Muscle layer of duodenum (tissue), 2 donors: ENCODE results near the gene TBC1D9.

Source experiments
- H3K27ac ChIP-seq: one replicate; pipeline ENCODE4 v1.7.0; 2013; ENCODE audit warnings: mild to moderate bottlenecking, low read length
- H3K27me3 ChIP-seq: one replicate; pipeline ENCODE4 v1.7.0; 2013; ENCODE audit warnings: low read depth, mild to moderate bottlenecking, control low read depth, low read length
- H3K36me3 ChIP-seq, 2 donors: one replicate each; pipeline ENCODE4 v1.7.0; 2013; ENCODE audit warnings: low read length in 2 of 2, control low read depth in 1 of 2, mild to moderate bottlenecking in 1 of 2; ENCODE audit not compliant: insufficient read depth in 2 of 2, control insufficient read depth in 1 of 2
- H3K4me1 ChIP-seq, 2 donors: one replicate each; pipeline ENCODE4 v1.7.0; 2013; ENCODE audit warnings: low read length in 2 of 2, mild to moderate bottlenecking in 2 of 2, control low read depth in 1 of 2, moderate library complexity in 1 of 2; ENCODE audit not compliant: insufficient read depth in 2 of 2, control insufficient read depth in 1 of 2
- H3K4me3 ChIP-seq, 2 donors: one replicate each; pipeline ENCODE4 v1.7.0; 2013; ENCODE audit warnings: low read length in 2 of 2, low read depth in 1 of 2, mild to moderate bottlenecking in 1 of 2
- H3K9me3 ChIP-seq, 2 donors: one replicate each; pipeline ENCODE4 v1.7.0; 2013; ENCODE audit warnings: low read length in 2 of 2, control low read depth in 1 of 2, mild to moderate bottlenecking in 1 of 2; ENCODE audit not compliant: control insufficient read depth in 1 of 2
- donor health status: healthy.

The TBC1D9 gene

DNA sequence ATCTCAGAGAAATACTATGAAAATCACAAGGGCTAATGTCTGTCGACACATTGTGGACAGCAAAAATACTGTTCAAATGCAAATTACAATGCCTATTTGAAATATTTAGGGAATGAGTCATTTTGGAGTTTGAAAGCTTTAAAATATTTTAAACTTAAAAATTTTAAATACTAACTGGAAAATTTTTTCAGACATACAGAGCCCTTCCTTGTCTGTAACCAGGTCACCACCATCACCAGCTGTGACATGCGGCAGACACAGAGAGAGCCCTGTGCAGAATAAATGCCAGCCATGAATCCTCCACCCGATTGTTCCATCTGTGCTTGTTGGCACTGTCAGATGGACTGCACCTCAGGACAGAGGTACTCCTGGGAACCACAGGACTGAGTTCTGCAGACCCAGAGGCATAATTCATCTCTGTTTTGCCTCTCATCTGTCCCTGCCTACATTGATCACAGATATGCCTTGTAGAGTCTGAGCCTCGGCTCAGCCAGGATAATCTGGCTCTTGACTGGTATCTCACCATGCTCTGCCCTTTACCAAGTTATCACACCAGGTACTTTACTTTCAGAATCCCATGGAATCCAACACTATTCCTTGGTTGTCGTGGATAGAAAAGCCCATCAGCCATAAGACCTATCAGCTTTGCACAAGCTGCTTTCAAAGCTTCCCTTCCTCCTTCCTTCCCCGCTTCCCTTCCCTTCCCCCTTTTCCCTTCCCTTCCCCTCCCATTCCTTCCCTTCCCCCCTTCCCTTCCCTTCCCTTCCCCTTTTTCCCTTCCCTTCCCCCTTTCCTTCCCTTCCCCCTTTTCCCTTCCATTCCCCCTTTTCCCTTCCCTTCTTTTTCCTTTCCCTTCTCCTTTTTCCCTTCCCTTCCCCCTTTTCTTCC is 67.2 kb downstream of the TBC1D9 start:
- no peak overlapping the region for H3K27ac ChIP-seq

GRCh38 chr4:140686796-140687195 is 69.4 kb downstream of the TBC1D9 start:
- Histone ChIP-seq H3K4me3 (no peak overlapping the region), H3K4me1 (peaks cover 0 to 11% of the 10 kb centered on the region in 2 donors), H3K9me3 (no peaks in the 10 kb centered on the region)

More for the DNA sequence above, 67.2 kb downstream of the TBC1D9 start:
- Histone ChIP-seq H3K4me1 (peaks cover 0 to 11% of the 10 kb centered on the region in 2 donors), H3K36me3 (no peaks in the 10 kb centered on the region), H3K27me3 (no peaks in the 10 kb centered on the region), H3K4me3 (no peak overlapping the region), H3K9me3 (no peaks in the 10 kb centered on the region)

DNA sequence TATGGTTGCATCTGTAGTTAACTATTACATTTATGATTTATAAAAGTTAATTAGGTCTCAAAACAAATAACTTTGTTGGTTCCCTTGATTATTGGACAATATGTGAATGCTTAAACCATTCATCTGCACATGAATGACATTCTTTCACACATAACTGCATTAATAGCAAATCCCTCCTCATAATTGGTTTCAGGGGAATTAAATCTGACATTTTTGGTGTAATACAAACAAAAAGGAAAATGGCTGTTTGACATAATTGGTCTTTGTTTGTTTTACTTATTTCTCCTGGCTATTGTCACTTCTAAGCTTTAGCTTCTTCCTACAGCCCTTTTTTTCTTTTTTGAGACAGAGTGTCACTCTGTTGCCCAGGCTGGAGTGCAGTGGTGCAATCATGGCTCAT is 71.9 kb downstream of the TBC1D9 start:
- Histone ChIP-seq H3K27me3 (no peaks in the 10 kb centered on the region), H3K9me3 (no peaks in the 10 kb centered on the region), H3K27ac (no peak overlapping the region), H3K36me3 (no peaks in the 10 kb centered on the region), H3K4me3 (no peak overlapping the region), H3K4me1 (peaks cover 0 to 8% of the 10 kb centered on the region in 2 donors)

More at GRCh38 chr4:140686796-140687195, 69.4 kb downstream of the TBC1D9 start:
- H3K27me3 ChIP-seq, result no peaks in the 10 kb centered on the region
- H3K27ac ChIP-seq, result no peak overlapping the region
- no peaks in the 10 kb centered on the region for H3K36me3 ChIP-seq

DNA sequence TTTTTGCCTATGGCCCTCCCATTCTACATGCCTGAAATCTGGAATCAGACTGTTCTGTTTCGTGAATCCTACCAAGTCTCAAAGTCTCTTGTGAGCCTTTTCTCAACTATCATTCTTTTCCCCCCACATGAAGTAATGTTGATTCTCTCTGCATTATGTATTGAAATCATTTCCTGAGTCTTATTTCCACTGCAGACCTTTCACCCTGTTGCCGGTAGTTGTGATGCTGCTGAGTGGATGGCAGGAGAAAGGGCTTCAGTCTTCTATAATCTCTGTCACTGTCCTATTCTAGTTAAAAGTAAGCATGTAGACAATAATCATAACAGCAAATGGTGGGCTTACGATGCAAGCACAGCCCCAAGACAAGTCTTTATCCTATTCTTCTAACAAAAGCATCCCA is 75.0 kb downstream of the TBC1D9 start:
- no peak overlapping the region for H3K27ac ChIP-seq
- peaks cover 0 to 13% of the 10 kb centered on the region in 2 donors for H3K36me3 ChIP-seq

GRCh38 chr4:140680686-140681085 is 75.5 kb downstream of the TBC1D9 start:
- H3K27me3 ChIP-seq, result no peaks in the 10 kb centered on the region

More for the DNA sequence above, 75.0 kb downstream of the TBC1D9 start:
- no peaks in the 10 kb centered on the region for H3K9me3 ChIP-seq
- H3K4me3 ChIP-seq, result no peak overlapping the region
- no peaks in the 10 kb centered on the region for H3K27me3 ChIP-seq
- no peaks in the 10 kb centered on the region for H3K4me1 ChIP-seq

GRCh38 chr4:140679576-140679975 is 76.6 kb downstream of the TBC1D9 start:
- peaks cover 0 to 13% of the 10 kb centered on the region in 2 donors for H3K36me3 ChIP-seq
- H3K9me3 ChIP-seq, result no peaks in the 10 kb centered on the region
- no peaks in the 10 kb centered on the region for H3K27me3 ChIP-seq
- H3K27ac ChIP-seq, result no peak overlapping the region
- no peak overlapping the region for H3K4me3 ChIP-seq
- H3K4me1 ChIP-seq, result no peaks in the 10 kb centered on the region

More at GRCh38 chr4:140680686-140681085, 75.5 kb downstream of the TBC1D9 start:
- no peaks in the 10 kb centered on the region for H3K9me3 ChIP-seq
- H3K4me3 ChIP-seq, result no peak overlapping the region
- peaks cover 0 to 13% of the 10 kb centered on the region in 2 donors for H3K36me3 ChIP-seq
- H3K27ac ChIP-seq, result no peak overlapping the region
- no peaks in the 10 kb centered on the region for H3K4me1 ChIP-seq

DNA sequence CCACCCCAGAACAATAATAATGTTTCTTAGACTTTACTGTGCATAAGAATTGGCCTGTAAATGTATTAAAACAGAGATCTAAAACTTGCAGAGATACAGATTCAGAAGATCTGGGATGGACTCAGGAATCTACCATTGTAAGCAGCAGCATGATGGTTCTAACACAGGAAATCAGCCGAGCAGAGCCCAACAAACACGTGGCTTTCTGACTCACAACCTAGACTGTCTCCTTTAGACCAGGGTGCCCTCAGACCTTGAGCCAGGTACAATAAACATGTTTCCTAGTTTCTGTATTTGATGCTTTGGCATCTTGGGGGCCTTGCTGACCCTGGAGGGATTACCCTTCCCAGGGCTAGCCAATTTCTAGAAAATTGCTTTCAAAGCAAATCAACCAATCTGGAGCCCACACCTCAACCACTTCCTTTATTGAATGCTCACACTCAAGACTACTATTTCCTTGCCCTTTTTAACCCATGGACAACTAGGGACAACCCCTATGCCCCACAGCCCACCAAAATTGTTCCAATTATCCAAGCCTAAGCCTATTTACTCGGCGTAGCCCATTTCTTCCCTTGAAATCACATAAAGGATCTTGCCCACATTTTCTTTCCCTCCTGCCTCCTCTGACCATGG is 80.5 kb downstream of the TBC1D9 start:
- no peaks in the 10 kb centered on the region for H3K9me3 ChIP-seq
- H3K4me1 ChIP-seq, result peaks cover 0 to 19% of the 10 kb centered on the region in 2 donors
- peaks cover 0 to 13% of the 10 kb centered on the region in 2 donors for H3K36me3 ChIP-seq
- H3K27ac ChIP-seq, result no peak overlapping the region
- H3K4me3 ChIP-seq, result no peak overlapping the region
- H3K27me3 ChIP-seq, result no peaks in the 10 kb centered on the region

DNA sequence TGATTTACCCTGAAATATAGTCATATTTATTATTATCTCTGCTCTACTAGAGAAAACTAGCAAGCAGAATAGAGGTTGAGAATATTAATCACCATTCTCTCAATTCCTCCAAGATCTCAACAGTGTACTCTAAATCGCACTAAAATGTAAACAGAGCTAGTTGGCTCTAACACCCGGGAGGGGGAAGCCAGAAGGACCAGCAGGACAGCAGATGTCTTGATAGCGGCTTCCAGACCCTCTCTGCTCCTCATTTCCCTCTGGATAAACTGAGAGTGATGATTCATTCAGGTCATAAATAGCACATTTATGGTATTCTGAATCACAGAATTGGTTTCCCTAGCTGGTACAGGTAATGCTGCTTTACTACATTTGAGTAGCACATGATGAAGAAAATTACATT is 82.5 kb downstream of the TBC1D9 start:
- Histone ChIP-seq H3K36me3 (peaks cover 19 to 22% of the 10 kb centered on the region in 2 donors), H3K27ac (no peak overlapping the region), H3K9me3 (no peaks in the 10 kb centered on the region), H3K27me3 (no peaks in the 10 kb centered on the region), H3K4me1 (peaks cover 0 to 19% of the 10 kb centered on the region in 2 donors), H3K4me3 (no peak overlapping the region)

DNA sequence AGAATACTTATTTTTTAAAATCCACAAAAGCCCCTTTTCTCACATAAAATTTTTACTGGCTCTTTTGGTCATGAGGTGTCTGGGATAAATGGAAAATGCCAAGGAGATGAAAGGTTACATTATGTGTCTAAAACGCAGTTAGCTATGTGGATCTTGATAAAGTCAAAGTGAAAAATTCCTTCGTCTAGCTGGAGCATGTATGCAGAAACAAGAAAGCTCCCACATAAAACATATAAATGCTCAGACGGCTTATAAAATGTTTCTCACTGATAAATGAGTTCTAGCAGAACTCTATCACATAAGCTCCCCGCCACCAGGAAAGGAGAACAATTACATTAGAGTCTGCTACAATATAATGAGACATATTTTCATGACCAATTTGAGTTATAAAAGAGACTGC is 83.8 kb downstream of the TBC1D9 start:
- H3K4me3 ChIP-seq, result no peak overlapping the region
- H3K9me3 ChIP-seq, result no peaks in the 10 kb centered on the region
- H3K36me3 ChIP-seq, result peaks cover 20 to 26% of the 10 kb centered on the region in 2 donors

GRCh38 chr4:140668111-140668510 is 88.1 kb downstream of the TBC1D9 start:
- H3K27ac ChIP-seq, result no peak overlapping the region
- H3K27me3 ChIP-seq, result no peaks in the 10 kb centered on the region

More for the DNA sequence above, 83.8 kb downstream of the TBC1D9 start:
- H3K27ac ChIP-seq, result no peak overlapping the region
- no peaks in the 10 kb centered on the region for H3K27me3 ChIP-seq
- peaks cover 0 to 20% of the 10 kb centered on the region in 2 donors for H3K4me1 ChIP-seq

GRCh38 chr4:140666889-140667614 is 89.1 kb downstream of the TBC1D9 start:
- Histone ChIP-seq H3K4me1 (peaks cover 0 to 16% of the 10 kb centered on the region in 2 donors), H3K36me3 (peaks cover 18 to 35% of the 10 kb centered on the region in 2 donors)

More at GRCh38 chr4:140668111-140668510, 88.1 kb downstream of the TBC1D9 start:
- H3K9me3 ChIP-seq, result no peaks in the 10 kb centered on the region
- H3K4me1 ChIP-seq, result peaks cover 0 to 16% of the 10 kb centered on the region in 2 donors
- no peak overlapping the region for H3K4me3 ChIP-seq
- peaks cover 18 to 32% of the 10 kb centered on the region in 2 donors for H3K36me3 ChIP-seq

More at GRCh38 chr4:140666889-140667614, 89.1 kb downstream of the TBC1D9 start:
- H3K27ac ChIP-seq, result no peak overlapping the region
- no peaks in the 10 kb centered on the region for H3K27me3 ChIP-seq
- H3K9me3 ChIP-seq, result no peaks in the 10 kb centered on the region
- H3K4me3 ChIP-seq, result no peak overlapping the region
